NCI-H226 (cell line): ENCODE data around the gene RTN4R.

ENCODE experiments used
- DNase-seq: peaks from one replicate; pipeline ENCODE4 v3.0.0-alpha.2; 2015

The RTN4R gene

DNA sequence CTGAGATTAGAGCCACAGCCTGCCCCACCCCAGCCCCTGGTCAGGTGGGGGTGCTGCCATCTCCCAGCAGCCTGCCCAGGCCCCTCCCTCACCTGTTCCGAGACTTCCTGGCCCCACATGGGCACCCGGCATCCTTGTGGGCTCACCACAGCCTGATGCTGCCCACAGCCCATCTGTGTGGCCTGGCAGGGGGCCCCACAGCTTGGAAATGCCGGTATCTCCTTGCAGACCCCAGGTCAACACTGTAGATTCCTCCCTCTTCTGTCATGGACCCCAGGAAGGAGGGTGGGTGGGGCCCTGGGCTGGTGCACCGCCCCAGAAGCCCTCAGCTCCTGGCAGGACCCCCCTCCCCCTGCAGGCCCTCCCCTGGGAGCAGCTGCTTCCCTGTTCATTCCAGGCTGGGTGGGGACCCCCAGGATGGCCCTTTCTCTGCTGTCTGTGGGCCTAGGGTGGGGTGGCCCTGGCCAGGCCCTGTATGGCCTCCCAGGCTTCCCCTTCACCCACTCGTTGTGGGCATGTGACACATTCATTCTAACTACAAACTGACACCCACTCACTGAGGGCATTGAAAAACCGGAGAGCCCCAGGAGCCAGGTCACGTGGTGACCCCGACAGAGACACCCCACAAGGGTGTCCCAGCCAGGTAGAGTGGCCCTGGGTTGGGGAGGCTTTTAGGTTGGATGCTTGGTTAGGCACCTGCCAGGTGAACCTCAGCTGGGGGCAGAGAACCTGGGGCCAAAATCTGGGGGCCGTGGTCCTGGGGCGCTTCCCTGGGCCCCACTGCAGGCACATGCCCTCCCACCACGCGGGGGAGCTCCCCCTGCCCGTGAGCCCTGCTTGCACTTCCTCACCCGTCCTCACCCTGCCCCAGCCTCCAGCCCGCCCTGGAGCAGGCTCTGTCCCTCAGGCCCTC lies 73.2 kb downstream of the RTN4R start:
- no peak for DNase-seq

GRCh38 chr22:20193761-20194494 lies 74.2 kb downstream of the RTN4R start:
- no peak for DNase-seq

DNA sequence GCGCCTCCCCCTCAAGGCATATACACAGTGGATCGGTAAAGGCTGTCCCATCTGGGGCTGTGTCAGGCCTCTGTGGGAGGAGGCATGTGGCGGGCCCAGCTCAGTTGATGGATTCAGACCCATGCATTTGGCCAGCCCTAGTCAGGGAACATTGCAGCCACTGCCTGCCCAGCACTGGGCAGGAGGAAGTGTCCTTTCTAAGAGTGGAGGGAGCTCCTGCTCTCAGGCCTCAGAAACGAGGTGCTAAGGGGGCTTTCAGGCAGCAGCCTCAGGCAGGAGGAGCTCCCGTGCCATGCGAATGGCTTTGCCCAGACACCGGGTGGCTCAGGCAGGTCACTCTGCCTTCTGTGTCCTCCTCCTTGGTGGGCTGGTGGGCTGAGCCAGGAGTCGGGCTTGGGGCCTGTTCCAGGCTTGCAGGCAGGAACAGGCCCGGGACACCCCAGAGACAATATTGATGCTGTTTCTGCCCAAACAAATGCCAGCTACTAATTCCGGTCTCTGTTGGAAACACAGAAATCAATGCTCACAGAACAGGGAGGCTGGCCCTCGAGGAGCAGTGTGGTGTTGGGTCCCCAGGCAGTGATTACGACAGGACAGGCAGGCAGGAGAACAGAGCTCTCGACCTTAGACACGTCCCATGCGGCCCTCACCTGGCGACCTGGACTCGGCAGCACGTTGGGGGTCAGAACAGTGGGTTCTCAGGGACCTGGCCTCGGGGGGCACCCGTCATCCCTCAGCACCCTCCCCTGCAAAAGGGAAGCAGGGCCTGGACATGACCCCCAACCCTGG lies 75.0 kb downstream of the RTN4R start:
- no peak for DNase-seq

GRCh38 chr22:20192293-20192971 lies 75.7 kb downstream of the RTN4R start:
- no peak for DNase-seq

- no peak for DNase-seq
These were observed 76.3 kb downstream of the RTN4R start for GRCh38 chr22:20191803-20192202.
